GM19397 (cell line): ENCODE measurements around the gene RPTOR.

ENCODE experiments used
- ATAC-seq: cut with Tn5 transposase; IDR thresholded peaks from one replicate; pipeline ENCODE4 v1.9.1; 2021; ENCODE audit warnings: mild to moderate bottlenecking, moderate library complexity; ENCODE audit not compliant: unreplicated experiment

RPTOR gene

DNA sequence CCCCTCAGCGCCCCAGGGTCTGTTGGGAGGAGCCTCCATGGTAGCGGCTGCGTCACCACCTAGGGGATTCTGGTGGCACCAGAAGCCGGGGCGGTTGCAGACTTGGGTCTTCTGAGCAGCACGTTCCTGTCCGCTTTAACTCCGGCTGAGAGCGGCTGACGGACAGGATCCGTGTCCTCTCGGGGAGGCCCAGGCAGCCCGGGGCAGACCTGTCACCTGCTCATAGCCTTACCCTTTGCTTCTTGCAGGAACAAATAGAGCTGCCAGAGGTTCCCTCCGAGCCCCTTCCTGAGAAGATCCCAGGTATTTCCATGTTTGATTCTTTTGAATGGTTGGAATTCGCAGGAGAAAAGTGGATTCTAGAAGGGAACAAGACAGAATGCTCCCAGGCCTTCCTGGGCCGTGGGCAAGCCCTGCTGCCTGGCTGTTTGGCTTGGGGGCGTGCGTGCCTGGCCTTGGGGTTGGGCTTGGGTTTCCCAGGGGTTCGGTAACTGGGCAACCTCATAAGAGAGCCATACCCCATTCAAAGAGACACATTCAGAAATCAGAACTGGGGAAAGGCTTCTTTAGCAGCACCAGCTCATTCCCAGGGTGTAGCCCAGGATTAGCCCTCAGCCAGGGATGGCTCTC is 453.6 kb downstream of the RPTOR start:
- no peak for ATAC-seq

DNA sequence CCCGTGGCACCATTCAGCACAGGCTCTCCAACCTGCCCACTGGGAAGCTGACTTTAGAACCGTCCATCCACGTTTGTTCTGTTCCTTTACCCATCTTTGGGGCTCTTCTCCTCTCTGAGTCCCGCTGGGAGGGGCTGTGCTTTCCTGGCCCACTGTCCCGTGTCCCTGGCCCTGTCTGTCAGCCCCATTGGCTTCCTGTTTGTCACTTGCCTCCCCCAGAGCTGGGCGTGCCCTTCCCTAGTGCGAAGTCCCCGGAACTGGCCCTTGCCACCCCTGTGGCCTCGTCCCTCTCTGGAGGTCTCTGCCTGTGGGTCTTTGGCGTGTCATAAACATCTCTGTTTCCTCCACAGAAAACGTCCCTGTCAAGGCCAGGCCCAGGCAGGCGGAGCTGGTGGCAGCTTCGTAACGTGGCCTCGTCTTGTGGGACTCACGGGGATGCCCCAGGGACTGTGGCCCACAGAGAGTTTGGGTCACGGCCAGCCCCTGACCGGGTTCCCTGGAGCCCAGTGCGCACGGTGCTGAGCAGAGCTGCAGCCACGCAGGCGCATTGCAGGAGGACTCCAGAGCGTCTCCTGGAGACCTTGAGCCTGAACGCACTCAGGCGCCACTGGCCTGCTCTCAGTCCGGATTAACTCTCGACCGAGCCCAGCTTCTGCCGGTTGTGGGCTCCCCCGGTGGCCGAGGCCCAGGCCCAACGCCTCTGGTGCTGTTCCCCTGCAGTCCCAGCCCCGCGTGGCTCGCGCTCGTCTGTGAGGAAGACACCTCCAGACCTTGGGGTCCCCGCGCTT is 454.3 kb downstream of the RPTOR start:
- no peak for ATAC-seq

DNA sequence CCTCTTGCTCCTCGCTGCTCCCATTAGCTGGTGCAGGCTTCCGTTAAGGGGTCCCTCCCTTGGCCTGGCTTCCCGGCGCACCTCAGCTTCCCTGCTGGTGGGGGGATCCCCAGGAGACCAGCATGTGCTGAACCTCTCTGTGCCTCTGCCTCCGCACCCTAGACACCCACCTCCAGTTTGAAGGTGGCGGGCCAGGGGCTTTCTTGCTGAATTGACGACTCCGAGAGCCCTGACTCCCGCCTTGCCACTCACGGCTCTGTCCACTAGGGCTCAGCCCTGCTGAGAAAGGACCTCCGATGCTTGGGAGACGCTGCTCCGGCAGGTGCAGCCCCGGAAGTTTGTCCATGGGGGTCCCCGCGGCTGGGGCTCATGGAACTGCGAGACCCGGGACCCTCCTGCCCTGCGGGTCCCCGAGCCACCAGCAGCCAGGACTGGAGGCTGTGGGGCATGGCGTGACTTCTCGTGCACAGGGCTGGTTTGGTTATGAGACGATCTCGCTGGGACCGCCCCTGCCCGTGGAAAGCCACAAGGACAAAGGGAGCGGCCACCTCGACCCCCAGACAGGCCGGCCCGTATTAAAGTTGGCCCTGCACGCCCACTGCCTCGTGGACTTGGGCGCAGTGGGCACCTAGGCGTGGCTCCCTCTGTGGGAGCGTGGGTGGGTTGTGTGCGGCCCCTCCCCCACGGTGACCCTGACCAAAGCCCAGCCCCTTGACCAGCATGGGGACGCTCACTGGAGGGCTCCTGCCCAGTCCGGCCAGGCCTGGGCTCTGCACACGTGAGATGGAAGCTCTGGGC is 455.1 kb downstream of the RPTOR start:
- no peak for ATAC-seq

DNA sequence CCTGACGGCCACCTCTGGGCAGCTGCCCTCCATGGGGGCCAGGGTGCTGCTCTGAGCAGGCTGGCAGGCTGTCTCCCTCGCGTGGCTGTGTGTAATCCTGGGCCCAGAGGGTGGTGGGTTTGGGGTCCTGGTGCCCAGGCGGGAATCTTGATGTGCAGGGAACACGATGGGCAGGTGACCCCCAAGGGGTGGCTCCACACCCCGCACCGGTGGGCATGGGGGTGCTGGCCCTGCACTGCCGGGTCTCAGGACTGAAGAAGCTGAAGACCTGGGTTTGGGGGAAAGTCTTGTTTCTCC is 455.6 kb downstream of the RPTOR start:
- no peak for ATAC-seq

DNA sequence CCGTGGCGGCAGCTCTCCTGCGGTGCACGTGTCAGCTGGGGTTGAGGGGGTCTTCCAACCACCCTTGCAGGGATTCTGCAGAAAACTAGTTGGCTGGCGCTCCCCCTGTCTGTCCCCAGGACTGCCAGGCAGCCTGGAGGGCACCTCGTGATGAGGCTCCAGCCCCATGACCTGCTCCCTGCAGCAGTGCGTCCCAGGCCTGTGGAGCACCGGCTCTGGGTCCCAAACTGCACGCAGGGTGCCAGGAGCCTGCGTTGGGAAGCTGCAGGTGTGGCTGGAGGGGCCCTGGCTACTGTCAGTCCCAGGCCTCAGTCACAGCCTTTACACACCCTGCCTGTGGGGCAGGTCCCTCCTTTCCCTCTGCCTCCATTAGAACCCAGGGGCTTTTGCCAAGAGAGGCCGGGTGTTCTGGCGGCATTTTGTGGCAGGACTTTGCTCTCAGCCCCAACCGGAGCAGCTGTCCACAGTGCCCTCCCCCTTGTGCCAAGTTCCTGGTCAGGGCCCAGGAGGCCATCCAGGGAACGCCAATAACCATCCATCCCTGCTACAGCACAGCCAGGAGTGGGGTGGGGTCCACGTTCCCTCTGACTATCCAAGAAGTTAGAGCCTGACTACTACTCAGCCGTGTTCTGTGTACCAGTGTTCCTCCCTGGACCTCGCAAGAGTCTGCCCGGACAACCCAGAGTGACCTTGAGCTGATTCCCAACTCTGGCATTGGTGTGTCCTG is 456.2 kb downstream of the RPTOR start:
- ATAC-seq = no peak

DNA sequence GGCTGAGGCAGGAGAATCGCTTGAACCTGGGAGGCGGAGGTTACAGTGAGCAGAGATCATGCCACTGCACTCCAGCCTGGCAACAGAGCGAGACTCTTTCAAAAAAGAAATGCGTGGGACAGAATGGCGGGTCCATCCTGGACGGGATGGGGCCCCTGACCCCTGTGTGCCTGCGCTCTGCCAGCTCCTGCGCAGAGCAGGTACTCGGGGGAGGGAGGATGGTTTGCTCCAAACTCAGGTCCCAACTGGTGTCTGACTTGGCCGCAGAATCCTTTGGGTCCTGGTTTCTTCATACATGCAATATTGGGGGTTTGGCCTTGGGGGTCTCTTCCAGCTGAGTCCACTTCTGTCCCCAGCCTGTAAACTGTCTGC is 457.4 kb downstream of the RPTOR start:
- no peak for ATAC-seq

DNA sequence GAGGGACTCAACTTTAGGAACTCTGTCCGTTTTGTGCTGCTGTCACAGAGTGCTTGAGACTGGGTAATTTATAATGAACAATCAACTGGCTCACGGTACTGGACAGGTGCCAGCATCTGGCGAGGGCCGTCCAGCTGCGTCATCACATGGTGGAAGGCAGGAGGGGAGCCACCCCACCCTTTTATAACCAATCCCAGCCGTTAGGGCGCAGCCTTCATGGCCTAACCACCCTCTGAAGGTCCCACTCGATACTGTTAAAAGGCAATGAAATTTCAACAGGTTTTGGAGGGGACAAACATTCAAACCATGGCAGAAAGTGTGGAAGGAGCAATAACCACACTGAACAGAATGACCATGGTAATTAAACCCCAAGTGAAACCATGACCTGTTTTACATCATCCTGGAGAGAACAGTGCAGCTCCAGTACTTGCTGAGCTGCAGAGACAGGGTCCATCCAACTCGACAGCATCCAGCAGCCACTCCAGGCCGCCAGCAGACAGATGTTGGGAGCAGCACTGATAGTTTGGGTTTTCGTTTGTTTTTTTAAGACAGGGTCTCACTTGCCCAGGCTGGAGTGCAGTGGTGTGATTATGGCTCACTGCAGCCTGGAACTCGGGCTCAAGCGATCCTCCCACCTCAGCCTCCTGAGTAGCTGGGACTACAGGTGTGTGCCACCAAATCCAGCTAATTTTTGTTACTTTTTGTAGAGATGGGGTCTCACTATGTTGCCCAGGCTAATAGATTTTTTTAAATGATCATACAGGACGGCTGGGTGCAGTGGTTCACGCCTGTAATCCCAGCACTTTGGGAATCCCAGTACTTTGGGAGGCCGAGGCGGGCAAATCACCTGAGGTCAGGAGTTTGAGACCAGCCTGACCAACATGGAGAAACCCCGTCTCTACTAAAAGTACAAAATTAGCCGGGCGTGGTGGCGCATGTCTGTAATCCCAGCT is 458.0 kb downstream of the RPTOR start:
- ATAC-seq = no peak

DNA sequence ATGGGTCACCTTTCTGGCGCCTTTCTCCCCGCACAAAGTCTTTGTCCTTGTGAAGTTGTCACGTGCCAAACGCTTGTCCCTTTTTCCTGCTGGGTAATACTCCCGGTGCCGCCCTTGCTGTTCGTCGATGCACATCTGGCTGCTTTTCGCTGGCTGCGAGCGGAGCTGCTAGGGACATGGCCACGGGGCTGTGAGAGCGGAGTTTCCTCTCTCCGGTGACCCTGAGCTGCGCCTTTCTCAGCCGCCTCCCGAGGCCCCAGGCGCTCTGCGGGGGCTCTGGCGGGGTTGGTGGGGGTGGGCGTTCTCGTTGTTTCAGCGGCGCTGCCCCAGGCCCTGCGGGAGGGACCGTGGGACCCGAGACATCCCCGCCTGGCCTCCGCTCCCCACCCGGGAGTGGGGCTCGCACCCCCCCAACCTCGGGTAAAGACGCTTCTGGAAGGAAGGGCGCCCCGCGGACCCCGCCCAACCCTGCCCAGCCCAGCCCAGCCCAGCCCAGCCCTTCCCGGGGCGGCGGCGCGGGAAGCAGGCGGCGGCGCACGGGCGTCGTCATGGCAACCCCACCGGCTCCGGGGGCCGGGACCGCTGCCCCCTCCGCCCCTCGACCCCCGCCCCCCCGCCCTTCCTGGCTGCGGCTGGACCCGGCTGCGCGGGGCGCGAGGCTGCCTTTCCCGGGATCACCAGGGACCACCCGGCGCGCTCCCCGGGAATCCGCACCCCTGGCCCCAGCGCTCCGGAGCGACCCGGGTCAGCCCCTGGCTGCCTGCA is 459.3 kb downstream of the RPTOR start:
- no peak for ATAC-seq

DNA sequence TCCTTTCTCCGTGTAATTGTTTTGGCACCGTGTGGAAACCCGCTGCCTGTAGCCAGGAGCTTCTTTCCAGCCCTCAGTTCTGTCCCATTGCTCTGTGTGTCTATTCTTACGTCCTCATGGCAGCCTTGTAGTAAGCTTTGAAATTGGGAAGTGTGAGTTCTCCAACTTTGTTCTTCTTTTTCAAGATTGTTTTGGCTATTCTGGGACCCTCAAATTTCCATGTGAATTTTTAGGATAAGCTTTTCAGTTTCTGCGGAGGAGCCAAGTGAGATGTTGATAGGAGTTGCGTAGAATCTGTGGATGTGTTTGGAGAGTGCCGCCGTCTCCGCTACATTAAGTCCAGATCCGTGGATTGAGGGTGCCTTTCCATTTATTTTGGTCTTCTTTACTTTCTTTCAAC is 462.3 kb downstream of the RPTOR start:
- ATAC-seq = no peak

DNA sequence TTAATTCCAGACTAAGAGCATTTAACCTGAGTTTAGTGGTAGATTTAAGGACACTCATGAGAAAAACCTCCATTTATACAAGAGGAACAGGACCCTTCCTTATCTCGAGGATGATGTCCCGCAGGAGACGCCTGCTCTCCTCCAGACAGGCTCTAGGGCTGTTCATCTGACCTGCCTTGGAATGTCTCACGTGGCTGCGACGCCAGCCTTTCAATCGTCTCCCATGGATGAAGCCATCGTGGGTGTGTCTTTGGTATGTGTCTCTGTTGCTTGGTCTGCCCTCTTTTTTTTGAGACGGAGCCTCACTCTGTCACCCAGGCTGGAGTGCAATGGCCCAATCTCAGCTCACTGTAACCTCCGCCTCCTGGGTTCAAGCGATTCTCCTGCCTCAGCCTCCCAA is 463.5 kb downstream of the RPTOR start:
- ATAC-seq = no peak

DNA sequence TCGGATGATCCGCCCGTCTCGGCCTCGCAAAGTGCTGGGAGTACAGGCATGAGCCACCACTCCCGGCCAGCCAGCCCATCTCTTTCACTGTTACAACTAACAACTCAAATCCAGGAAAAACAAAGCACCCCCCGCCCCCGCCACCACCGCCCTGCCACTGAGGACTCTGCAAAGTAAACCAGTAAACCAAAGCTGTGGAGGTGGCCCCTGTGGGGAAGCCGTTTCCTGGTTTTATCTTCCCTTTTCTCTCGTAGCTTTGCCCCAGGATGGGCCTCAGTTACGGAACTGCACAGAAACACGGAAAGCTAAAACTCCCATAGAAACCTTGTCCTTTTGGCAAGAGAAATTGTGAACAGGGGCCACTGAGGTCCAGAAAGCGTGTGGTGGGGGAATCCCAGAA is 464.5 kb downstream of the RPTOR start:
- ATAC-seq = no peak

DNA sequence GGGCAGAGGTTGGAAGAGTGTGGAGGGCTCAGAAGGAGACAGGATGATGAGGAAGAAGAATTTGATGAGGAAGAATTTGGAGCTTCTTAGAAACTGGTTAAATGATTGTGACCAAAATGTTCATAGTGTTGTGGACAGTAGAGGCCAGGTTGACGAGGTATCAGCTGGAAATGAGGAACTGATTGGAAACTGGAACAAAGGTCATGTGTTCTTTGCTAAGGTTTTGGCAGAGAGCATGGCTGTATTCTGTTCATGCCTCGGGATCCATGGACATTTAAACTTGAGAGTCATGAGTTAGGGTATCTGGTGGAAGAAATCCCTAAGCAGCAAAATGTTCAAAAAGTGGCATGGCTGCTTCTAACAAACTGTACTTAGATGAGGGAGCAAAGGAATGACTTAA is 466.3 kb downstream of the RPTOR start:
- ATAC-seq = no peak

DNA sequence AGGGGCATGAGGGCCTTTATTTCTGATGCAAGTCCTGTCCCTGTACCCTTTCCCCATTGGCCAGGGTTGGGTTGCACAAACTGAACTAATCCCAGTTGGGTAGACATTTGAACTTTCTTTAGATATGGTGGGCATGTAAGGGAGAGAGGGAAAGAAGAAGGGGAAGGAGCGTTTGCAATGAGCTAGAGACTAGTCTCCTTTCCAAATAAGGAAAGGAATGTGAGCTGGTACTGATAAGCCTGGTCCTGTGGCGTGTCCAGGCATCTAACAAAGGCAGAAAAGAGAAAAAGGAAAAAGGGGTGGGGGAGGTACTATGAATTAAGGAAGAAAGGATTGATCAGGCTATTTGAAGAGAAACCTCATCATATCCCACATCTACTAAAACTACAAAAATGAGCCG is 467.3 kb downstream of the RPTOR start:
- no peak for ATAC-seq

DNA sequence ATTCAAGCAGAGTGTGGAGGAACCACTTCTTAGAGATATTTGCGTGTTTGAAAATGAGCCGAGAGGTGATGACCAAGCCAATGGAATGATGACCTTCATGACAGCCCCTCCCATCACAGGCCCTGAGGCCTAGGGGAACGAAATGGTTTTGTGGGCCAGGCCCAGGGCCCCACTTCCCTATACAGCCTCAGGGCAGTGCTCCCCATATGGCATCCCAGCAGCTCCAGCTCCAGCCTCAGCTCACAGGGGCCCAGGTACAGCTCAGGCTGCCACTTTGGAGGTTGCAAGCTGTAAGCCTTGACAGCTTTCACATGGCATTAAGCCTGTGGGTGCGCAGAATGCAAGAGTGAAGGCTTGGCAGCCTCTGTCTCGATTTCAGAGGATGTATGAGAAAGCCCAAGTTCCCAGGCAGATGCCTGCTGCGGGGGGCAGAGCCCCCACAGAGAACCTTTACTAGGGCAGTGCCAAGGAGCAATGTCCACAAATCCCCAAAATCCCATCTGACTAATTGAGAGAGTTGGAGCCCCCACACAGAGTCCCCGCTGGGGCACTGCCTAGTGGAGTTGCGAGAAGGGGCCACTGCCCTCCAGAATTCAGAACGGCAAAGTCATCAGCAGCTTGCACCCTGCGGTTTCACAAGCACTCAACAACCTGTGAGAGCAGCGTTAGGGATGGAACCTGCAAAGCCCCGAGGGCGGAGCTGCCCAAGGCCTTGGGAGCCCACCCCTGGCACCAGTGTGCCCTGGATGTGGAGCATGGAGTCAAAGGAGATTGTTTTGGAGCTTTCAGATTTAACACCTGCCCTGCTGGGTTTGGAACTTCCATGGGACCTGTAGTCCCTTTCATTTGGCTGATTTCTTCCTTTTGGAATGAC is 468.2 kb downstream of the RPTOR start:
- no peak for ATAC-seq

DNA sequence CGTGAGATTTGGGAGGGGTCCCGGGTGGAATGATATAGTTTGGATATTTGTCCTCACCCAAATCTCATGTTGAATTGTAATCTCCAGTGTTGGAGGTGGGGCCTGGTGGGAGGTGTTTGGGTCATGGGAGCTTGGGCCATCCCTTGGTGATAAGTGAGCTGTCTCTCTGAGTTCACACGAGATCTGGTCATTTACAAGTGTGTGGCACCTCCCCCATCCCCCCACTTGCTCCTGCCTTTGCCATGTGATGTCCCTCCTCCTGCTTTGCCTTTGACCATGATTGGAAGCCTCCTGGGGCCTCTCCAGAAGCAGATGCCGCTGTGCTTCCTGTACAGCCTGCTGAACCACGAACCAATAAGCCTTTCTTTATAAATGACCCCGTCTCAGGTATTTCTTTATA is 469.0 kb downstream of the RPTOR start:
- ATAC-seq = no peak

DNA sequence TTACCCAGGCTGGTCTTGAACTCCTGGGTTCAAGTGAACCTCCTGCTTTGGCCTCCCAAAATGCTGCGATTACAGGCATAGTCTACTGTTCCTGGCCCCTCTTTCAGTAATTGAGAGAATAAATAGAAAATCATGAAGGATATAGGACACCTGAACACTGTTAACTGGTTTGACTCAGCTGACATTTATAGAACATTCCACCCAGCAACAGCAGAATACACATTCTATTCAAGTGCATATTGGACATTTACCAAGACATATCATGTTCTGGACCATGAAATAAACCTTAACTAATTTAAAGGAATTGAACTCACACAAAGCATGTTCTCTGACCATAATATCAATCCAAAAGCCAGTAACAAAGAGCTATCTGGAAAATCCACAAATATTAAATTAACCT is 470.5 kb downstream of the RPTOR start:
- no peak for ATAC-seq
